Endothelial cell of umbilical vein (primary cell): ENCODE results near the gene MED15. TPM values are rescaled to one million over a fixed set of nuclear protein-coding genes. Genes with fewer than 3 reads are reported as not detected.

Experiments
- BruUV-seq: library from RNA; stranded (reverse); fragments of 400-500 nt; replicated peaks from 2 replicates; lab custom pipeline; 2021; lab: Mats Ljungman, UMichigan
- CTCF ChIA-PET: fragments of 300-600, 350-600 bp; sonication (Branson Sonifier 250); formaldehyde crosslinking; loops from one replicate; lab custom pipeline; 2021; ENCODE audit warnings: antibody characterized with exemption, inconsistent platforms; lab: Charles Lee
- POLR2A ChIA-PET: fragments of 300-600, 350-600 bp; sonication (Branson Sonifier 250); formaldehyde crosslinking; loops from one replicate; lab custom pipeline; 2021; ENCODE audit warnings: antibody characterized with exemption, inconsistent platforms; lab: Charles Lee
- DNase-seq: peaks from one replicate; pipeline ENCODE4 v3.0.0-alpha.2; 2011; ENCODE audit warnings: low read depth, low spot score
- FAIRE-seq: peaks from 2 replicates; lab custom pipeline; 2011; peaks lifted over from hg19 to GRCh38; lab: Jason Lieb, UNC
- H2AFZ ChIP-seq: 2 replicates; pipeline ENCODE4 v1.6.0; 2012; ENCODE audit warnings: low read depth, low read length, control low read depth, inconsistent platforms
- H3K27ac ChIP-seq: 2 replicates; pipeline ENCODE4 v1.5.1; 2011; ENCODE audit warnings: low read depth, mild to moderate bottlenecking, control low read depth, low read length, moderate library complexity; ENCODE audit not compliant: insufficient read depth
- H3K27me3 ChIP-seq, 2 experiments: 2 replicates each; pipeline versions ENCODE4 v1.6.0 to v1.6.1; 2011; ENCODE audit warnings: low read length in 2 of 2, mixed read lengths in 1 of 2; ENCODE audit not compliant: control insufficient read depth in 2 of 2, insufficient read depth in 2 of 2
- H3K36me3 ChIP-seq, 2 experiments: 2 replicates in 1 of 2; 3 replicates in 1 of 2; pipeline ENCODE4 v1.5.1; 2011; ENCODE audit warnings: low read length in 2 of 2, mild to moderate bottlenecking in 1 of 2, moderate library complexity in 1 of 2; ENCODE audit not compliant: control insufficient read depth in 2 of 2, insufficient read depth in 2 of 2; ENCODE audit errors: extremely low read depth in 1 of 2
- H3K4me1 ChIP-seq: 3 replicates; pipeline ENCODE4 v1.5.1; 2011; ENCODE audit warnings: mild to moderate bottlenecking, low read length; ENCODE audit not compliant: control insufficient read depth, insufficient read depth; ENCODE audit errors: extremely low read depth
- H3K4me2 ChIP-seq: 2 replicates; pipeline ENCODE4 v1.6.1; 2011; ENCODE audit warnings: low read length, control low read depth, mixed read lengths; ENCODE audit not compliant: insufficient read depth
- H3K4me3 ChIP-seq, 3 experiments: fragments of 200-600 bp in 1 of 3; sonication (generic), shearing (Covaris generic) in 1 of 3; replicated peaks in 1 of 3; 2 replicates each; pipeline ENCODE4 v1.5.1; 2011 to 2016; ENCODE audit warnings: control low read depth in 3 of 3, low read length in 3 of 3, mild to moderate bottlenecking in 2 of 3, inconsistent platforms in 1 of 3, low read depth in 1 of 3, moderate library complexity in 1 of 3; ENCODE audit not compliant: insufficient read depth in 1 of 3
- H3K79me2 ChIP-seq: 2 replicates; pipeline ENCODE4 v1.6.0; 2012; ENCODE audit warnings: low read length, inconsistent platforms; ENCODE audit not compliant: control insufficient read depth, insufficient read depth
- H3K9ac ChIP-seq: replicated peaks from 2 replicates; pipeline ENCODE3; 2011; ENCODE audit warnings: low read length, control low read depth; ENCODE audit not compliant: insufficient read depth; ENCODE audit errors: extremely low read depth
- H3K9me1 ChIP-seq: replicated peaks from 3 replicates; pipeline ENCODE4 v1.6.0; 2011; ENCODE audit warnings: mild to moderate bottlenecking, low read length; ENCODE audit not compliant: control insufficient read depth, insufficient read depth; ENCODE audit errors: extremely low read depth
- H3K9me3 ChIP-seq: replicated peaks from 2 replicates; pipeline ENCODE4 v1.5.1; 2012; ENCODE audit warnings: low read length, inconsistent platforms; ENCODE audit not compliant: control insufficient read depth, insufficient read depth
- H4K20me1 ChIP-seq: replicated peaks from 2 replicates; pipeline ENCODE3; 2011; ENCODE audit warnings: mild to moderate bottlenecking, low read length; ENCODE audit not compliant: control insufficient read depth, insufficient read depth; ENCODE audit errors: extremely low read depth
- CTCF ChIP-seq, 2 donors: IDR thresholded peaks; 1 replicate in 1 of 2; 2 replicates in 1 of 2; pipeline ENCODE4 v1.5.1; 2011; ENCODE audit warnings: low read length in 2 of 2, mild to moderate bottlenecking in 2 of 2, moderate library complexity in 2 of 2, control low read depth in 1 of 2, inconsistent platforms in 1 of 2, low read depth in 1 of 2; ENCODE audit not compliant: insufficient read depth in 1 of 2; ENCODE audit errors: extremely low read depth in 1 of 2
- POLR2A ChIP-seq: IDR thresholded peaks from 2 replicates; pipeline ENCODE4 v1.6.1; 2012; ENCODE audit warnings: low read depth, mild to moderate bottlenecking, control low read depth, low read length
- POLR2AphosphoS5 ChIP-seq: IDR thresholded peaks from 2 replicates; pipeline ENCODE4 v1.6.1; 2012; ENCODE audit warnings: low read depth, mild to moderate bottlenecking, control low read depth, low read length, moderate library complexity; ENCODE audit not compliant: insufficient read depth
- dilution Hi-C: fragments of 300-500 bp; cut with MboI; formaldehyde crosslinking; loops from one replicate; pipeline ENCODE4 v1.15.0; 2019; ENCODE audit warnings: low sequenced_read_pairs; ENCODE audit not compliant: extremely low pct_ligation_motif_present
- intact Hi-C: fragments of 100-400 bp; cut with micrococcal nuclease; formaldehyde crosslinking; loops from one replicate; pipeline ENCODE4 v1.10.0; 2022
- polyA plus RNA-seq, 4 experiments: library from polyadenylated mRNA; depleted of rRNA in 3 of 4; stranded (reverse) in 3 of 4; unstranded in 1 of 4; fragments of >200 nt; gene quantifications; 2 replicates each; pipeline versions ENCODE4 v1.2.1 to v1.2.3, GENCODE V29; 2011 to 2012; ENCODE audit warnings: missing spikeins in 1 of 4
- total RNA-seq: library from RNA; stranded (reverse); gene quantifications from 2 replicates; pipeline ENCODE4 v1.2.3, GENCODE V29; 2021

MED15 gene
- total and polyA plus RNA-seq, 2 donors (not counting 3 experiments of a cell fraction or from before 2014, with no cell fraction given): 68.1 to 138 TPM

GRCh38 chr22:20588843-20589581 is 81.6 kb downstream of the MED15 start:
- no peak overlapping the region for H3K9ac ChIP-seq
- H3K4me2 ChIP-seq: no peak overlapping the region
- ChIA-PET POLR2A (no interaction called here), CTCF (no interaction called here)
- TF ChIP-seq CTCF (IDR thresholded peaks at IDR 0.05; ENCODE audit: extremely low read depth in 1 of 2, insufficient read depth in 1 of 2, low read depth in 1 of 2, low read length in 2 of 2): no peak
- TF ChIP-seq POLR2A: peak; percentile 47
- peak; percentile 43 for TF ChIP-seq POLR2AphosphoS5
- FAIRE-seq: no peak
- BruUV-seq: no TSS peak
- no peaks in the 10 kb centered on the region for H3K27me3 ChIP-seq
- dilution Hi-C loops (no loop called here), intact Hi-C loops (no loop called here)
- peaks cover 14 to 33% of the 10 kb centered on the region in 2 experiments for H3K36me3 ChIP-seq
- DNase-seq: no peak
- H3K79me2 ChIP-seq: no peaks in the 10 kb centered on the region
- no peak overlapping the region for H3K27ac ChIP-seq
- no peak overlapping the region for H3K4me3 ChIP-seq
- H4K20me1 ChIP-seq: no peaks in the 10 kb centered on the region
- H2AFZ ChIP-seq: no peak overlapping the region
- H3K9me1 ChIP-seq: no peaks in the 10 kb centered on the region
- H3K4me1 ChIP-seq: no peaks in the 10 kb centered on the region
- H3K9me3 ChIP-seq: no peaks in the 10 kb centered on the region
